ENCODE results near the gene ACTR3. TPM values are rescaled to one million over a fixed set of nuclear protein-coding genes. Genes with fewer than 3 reads are reported as not detected.

The ACTR3 gene
- total RNA-seq, 1 experiment from 2014 or later = 180 TPM

GRCh38 chr2:113965228-113965627, 75.3 kb downstream of the ACTR3 start:
- H3K18ac ChIP-seq (ENCODE audit: insufficient read length, low read depth, low read length) = no peak overlapping the region
- Mint-ChIP-seq H3K27me3 (ENCODE audit: low read depth) (no peaks in the 10 kb centered on the region), H3K4me1 (no peaks in the 10 kb centered on the region), H3K36me3 (ENCODE audit: insufficient read depth in 1 of 3, low read depth in 3 of 3) (no peaks in the 10 kb centered on the region), H3K9me3 (no peaks in the 10 kb centered on the region), H3K27ac (no peak overlapping the region), H3K4me3 (no peak overlapping the region)
- no peak overlapping the region for H3K14ac ChIP-seq (ENCODE audit: insufficient read depth, low read length)
- H3K4me1 ChIP-seq (ENCODE audit: insufficient read depth, low read length) = no peaks in the 10 kb centered on the region
- no peak overlapping the region for H2BK12ac ChIP-seq (ENCODE audit: insufficient read length, low read depth, low read length)
- H4K91ac ChIP-seq (ENCODE audit: insufficient read length, low read depth, low read length) = no peak overlapping the region
- no peaks in the 10 kb centered on the region for H3K27me3 ChIP-seq (ENCODE audit: insufficient read depth, low read length)
- no CpG with 5 or more reads among the region's 5 CpGs for WGBS (ENCODE audit: extremely low coverage, insufficient read length, low lambda C conversion rate)
- H2BK20ac ChIP-seq (ENCODE audit: low read depth, low read length, poor library complexity, severe bottlenecking) = no peak overlapping the region
- no peak for DNase-seq
- H3K4ac ChIP-seq (ENCODE audit: low read depth, low read length) = no peak overlapping the region
- H2BK15ac ChIP-seq (ENCODE audit: low read depth, low read length) = no peak overlapping the region
- no peak overlapping the region for H3K9ac ChIP-seq (ENCODE audit: extremely low read depth, insufficient read length, low read length)
- no peak overlapping the region for H3K23ac ChIP-seq (ENCODE audit: insufficient read length, low read depth, low read length)
- no peak overlapping the region for H2AFZ ChIP-seq (ENCODE audit: low read length)
- no peak overlapping the region for H3K27ac ChIP-seq (ENCODE audit: insufficient read length, low read depth, low read length)
- H3T11ph ChIP-seq (ENCODE audit: low read length) = no peak overlapping the region
- H3K23me2 ChIP-seq (ENCODE audit: insufficient read length, low read depth, low read length, poor library complexity, severe bottlenecking) = no peaks in the 10 kb centered on the region
- no peaks in the 10 kb centered on the region for H3K9me3 ChIP-seq (ENCODE audit: control insufficient read depth, low read depth, low read length)
- no peak overlapping the region for H4K8ac ChIP-seq (replicated peaks; ENCODE audit: insufficient read length, low read depth, low read length)
- H2BK5ac ChIP-seq (ENCODE audit: insufficient read length, low read length) = no peak overlapping the region
- no peak overlapping the region for H2AK5ac ChIP-seq (ENCODE audit: insufficient read length, low read length)
- H3K4me2 ChIP-seq (ENCODE audit: insufficient read depth, insufficient read length, low read length) = no peak overlapping the region
- no peak overlapping the region for H4K5ac ChIP-seq (ENCODE audit: insufficient read length, low read depth, low read length)
- no peak overlapping the region for H3K56ac ChIP-seq (ENCODE audit: insufficient read length, low read depth, low read length)
- no peaks in the 10 kb centered on the region for H4K20me1 ChIP-seq (ENCODE audit: control insufficient read depth, insufficient read depth, insufficient read length)
- H3K79me1 ChIP-seq (ENCODE audit: insufficient read depth, low read depth, low read length, poor library complexity, severe bottlenecking) = no peaks in the 10 kb centered on the region
- no peak overlapping the region for H2BK120ac ChIP-seq (ENCODE audit: low read depth, low read length, poor library complexity, severe bottlenecking)
- no peak for TF ChIP-seq CTCF (conservative IDR thresholded peaks at IDR 0.05)
- no peaks in the 10 kb centered on the region for H3K79me2 ChIP-seq (ENCODE audit: insufficient read depth, low read length)
